ENCODE data around the gene SHANK1. TPM values are rescaled to one million over a fixed set of nuclear protein-coding genes. Genes with fewer than 3 reads are reported as not detected.

Gene SHANK1
- 2.1 and 5.7 TPM in 2 replicates for total RNA-seq

DNA sequence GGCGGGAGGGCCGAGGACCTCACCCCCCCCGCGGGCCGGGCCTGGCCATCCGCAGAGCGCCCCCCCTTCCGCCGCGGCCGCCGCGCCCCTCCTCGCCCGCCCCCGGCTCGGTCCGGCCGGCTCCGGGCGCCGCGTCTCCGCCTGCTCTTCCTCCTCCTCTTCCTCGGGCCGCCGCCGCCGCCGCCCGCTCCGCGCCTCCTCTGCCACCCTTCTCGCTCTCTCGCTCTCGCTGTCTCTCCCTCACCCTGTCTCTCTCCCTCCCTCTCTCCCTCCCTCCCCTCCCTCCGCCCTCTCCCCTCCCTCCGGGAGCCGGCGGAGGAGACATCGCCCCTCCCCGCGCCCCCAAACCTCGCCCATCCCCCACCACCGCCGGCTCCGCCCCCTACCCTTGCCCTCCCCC, at the start of gene SHANK1:
Gene SHANK1 (minus strand): TSS at position 237 of the 400 bp plus-strand sequence. CDS start 2,883 bp downstream, outside the sequence.

DNA sequence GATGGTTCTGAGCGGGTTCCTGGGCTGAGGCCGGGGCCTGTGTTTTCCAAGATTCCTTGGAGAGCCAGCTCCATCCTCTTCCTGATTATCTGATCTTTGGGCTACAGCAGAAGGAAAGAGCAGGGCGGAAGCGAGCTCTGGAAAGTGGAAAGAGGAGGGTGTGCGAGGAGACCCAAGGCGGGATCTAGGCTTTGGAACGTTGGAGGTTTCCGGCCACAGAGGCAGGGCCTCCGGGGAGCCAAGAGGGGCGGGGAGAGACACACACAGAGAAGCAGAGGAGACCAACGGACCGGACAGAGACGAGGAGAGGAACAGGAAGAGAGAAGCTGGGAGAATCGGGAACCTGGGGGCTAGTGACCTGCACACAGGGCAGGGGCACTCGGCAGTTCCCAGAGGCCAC, 3.5 kb upstream of the SHANK1 start, which contains the start of gene CLEC11A:
Gene CLEC11A (plus strand): TSS at position 296 of the 400 bp plus-strand sequence. CDS start 162 bp downstream, outside the sequence.

DNA sequence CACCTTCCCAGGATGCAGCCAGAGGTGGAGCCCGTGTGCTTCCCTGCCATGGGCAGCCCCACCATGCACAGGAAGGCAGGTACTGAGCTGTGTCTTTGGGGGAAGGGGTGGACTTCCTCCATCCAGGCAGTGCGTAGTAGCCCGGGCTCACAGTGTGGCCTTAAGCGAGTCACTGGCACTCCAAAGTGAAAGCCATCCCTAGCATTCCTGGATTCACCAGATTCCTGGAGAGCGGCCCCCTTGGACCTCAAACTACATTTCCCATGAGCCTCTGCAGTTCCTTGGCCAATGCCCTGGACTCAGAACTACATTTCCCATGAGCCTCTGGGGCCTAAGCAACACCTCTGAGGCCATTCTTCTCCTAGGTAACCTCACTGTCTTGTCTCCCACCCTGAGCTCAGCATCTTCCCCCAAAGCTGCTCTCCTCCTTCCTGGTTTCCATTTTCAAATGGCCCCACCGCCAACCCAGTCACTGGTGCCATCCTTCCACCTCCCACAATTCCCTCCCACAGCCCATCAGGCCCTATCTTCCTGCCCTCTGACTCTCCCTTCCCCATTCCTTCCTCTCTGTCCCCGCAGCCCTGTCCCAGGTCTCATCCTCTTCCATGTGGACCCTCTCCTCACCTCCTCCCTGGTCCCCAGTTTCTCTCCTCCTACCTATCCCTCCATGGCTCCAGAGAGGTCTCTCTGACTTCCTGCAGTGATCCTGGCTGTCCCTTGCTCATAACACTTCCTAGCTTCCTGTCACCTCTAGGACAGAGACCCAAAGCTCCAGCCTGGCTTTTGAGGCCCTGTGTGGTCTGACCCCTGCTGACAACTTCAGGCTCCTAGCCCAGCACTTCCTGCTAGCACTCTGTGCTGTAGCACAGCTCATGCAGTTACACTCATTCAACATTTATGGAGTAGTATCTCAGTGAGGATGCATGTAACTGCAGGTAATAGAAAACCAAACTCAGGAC, 69.9 kb downstream of the SHANK1 start, which contains the start of gene C19orf81:
Gene C19orf81 (plus strand): TSS at position 13 of the 959 bp plus-strand sequence. CDS start 0 bp downstream, at position 13.

DNA sequence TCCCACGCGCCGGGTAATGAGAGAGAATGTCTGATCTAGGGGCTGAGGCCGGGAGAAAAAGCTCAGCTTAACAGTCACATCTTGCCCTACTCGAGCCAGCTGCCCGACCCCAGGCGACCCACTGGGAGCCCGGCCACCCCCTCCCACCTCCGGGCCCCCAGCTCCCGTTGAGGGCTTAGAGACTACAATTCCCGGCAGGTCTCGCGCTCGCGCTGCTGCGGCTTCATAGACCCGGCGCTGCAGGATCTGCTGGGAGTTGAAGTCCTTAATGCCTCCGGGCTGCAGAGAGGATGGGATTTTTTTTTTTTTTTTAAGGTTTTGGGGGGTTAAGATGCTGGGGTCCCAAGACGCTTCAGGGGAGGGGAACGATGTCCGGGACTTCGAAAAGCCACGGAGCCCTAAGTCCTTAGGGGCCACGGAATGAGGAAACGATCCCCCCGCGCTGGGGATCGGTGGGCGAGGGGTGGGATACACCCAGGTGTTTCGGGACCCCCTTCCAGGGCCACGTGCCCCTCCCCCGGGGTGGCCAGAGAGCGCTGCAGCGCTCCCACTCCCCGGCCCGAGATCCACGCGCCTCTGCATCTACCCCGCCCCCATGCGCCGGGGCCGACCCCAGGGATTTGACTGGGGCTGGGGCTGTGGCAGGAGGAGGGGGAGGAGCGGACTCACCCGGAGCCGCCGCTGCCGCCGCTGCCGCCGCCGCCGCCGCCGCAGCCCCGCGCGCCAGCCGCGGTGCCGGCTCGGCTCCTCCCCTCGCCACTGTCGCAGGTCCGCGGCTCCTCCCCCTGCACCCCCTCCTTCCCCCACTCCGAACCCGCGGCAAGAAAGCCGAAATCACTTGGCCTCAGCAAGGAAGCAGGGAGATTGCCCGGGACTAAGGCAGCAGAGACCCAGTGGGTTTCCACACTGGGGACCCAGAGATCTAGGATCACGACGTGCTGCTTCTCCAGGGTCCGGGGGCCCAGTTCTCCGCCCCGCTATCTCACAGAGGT, 80.2 kb downstream of the SHANK1 start, which contains the start of gene SYT3:
Gene SYT3 (minus strand): TSS at position 761 of the 992 bp plus-strand sequence. CDS start 2,470 bp downstream, outside the sequence.

Other genes with a start within 250 kb of the SHANK1 start
- 45.0 and 55.3 TPM in 2 replicates for gene EMC10, start 243.3 kb downstream of the SHANK1 start, total RNA-seq
- 0.26 TPM in 1 of 2 replicates, not detected in the other for gene GARIN5A, start 243.0 kb downstream of the SHANK1 start, total RNA-seq
- 35.8 and 38.0 TPM in 2 replicates for gene JOSD2, start 208.6 kb downstream of the SHANK1 start, total RNA-seq
- gene ASPDH, start 205.9 kb downstream of the SHANK1 start, total RNA-seq, result not detected in 2 replicates
- under 0.01 and 0.12 TPM in 2 replicates for gene LRRC4B, start 151.4 kb downstream of the SHANK1 start, total RNA-seq
- 0.12 and 0.13 TPM in 2 replicates for gene SYT3, start 79.9 kb downstream of the SHANK1 start, total RNA-seq
- 0.53 and 0.62 TPM in 2 replicates for gene C19orf81, start 70.4 kb downstream of the SHANK1 start, total RNA-seq
- gene CLEC11A, start 3.6 kb upstream of the SHANK1 start, total RNA-seq, result 26.0 and 68.1 TPM in 2 replicates
- not detected in 2 replicates for gene GPR32, start 50.7 kb upstream of the SHANK1 start, total RNA-seq
- gene ACP4, start 70.6 kb upstream of the SHANK1 start, total RNA-seq, result not detected in 2 replicates
- not detected in 2 replicates for gene KLK1, start 104.0 kb upstream of the SHANK1 start, total RNA-seq
- not detected in 2 replicates for gene KLK15, start 113.8 kb upstream of the SHANK1 start, total RNA-seq
- not detected in 2 replicates for gene KLK3, start 135.1 kb upstream of the SHANK1 start, total RNA-seq
- not detected in 2 replicates for gene KLK2, start 153.6 kb upstream of the SHANK1 start, total RNA-seq
- gene KLK4, start 191.6 kb upstream of the SHANK1 start, total RNA-seq, result not detected in 2 replicates
- gene KLK5, start 233.2 kb upstream of the SHANK1 start, total RNA-seq, result not detected in 2 replicates
- not detected in 2 replicates for gene KLK6, start 249.8 kb upstream of the SHANK1 start, total RNA-seq

Data from aortic smooth muscle cell (primary cell).